PC-9 (cell line): ENCODE results near the gene YPEL3. TPM values are rescaled to one million over a fixed set of nuclear protein-coding genes. Genes with fewer than 3 reads are reported as not detected.

ENCODE experiments used
- BruUV-seq: library from RNA; stranded (reverse); fragments of 400-500 nt; replicated peaks from 2 replicates; lab custom pipeline; 2021; lab: Mats Ljungman, UMichigan
- CTCF ChIA-PET: fragments of 300-600 bp; sonication (Branson Sonifier 250); formaldehyde crosslinking; loops from one replicate; lab custom pipeline; 2022; ENCODE audit warnings: antibody characterized with exemption; lab: Charles Lee
- POLR2A ChIA-PET: fragments of 300-600 bp; sonication (Branson Sonifier 250); formaldehyde crosslinking; loops from one replicate; lab custom pipeline; 2022; ENCODE audit warnings: antibody characterized with exemption; ENCODE audit not compliant: unreplicated experiment; lab: Charles Lee
- DNase-seq, 2 experiments: peaks; one replicate each; pipeline versions ENCODE4 v3.0.0 to v3.0.0-alpha.2; 2015 to 2022; ENCODE audit warnings: mixed read lengths in 1 of 2
- H2AFZ ChIP-seq: fragments of 200-600 bp; sonication (generic); 2 replicates; pipeline ENCODE4 v1.8.1; 2017; ENCODE audit warnings: antibody characterized with exemption
- H3F3A ChIP-seq: fragments of 200-600 bp; sonication (generic); 2 replicates; pipeline ENCODE4 v1.8.1; 2017; ENCODE audit warnings: antibody characterized with exemption, mild to moderate bottlenecking, low read depth; ENCODE audit not compliant: insufficient read depth
- H3K27ac ChIP-seq: fragments of 200-600 bp; sonication (generic); 2 replicates; pipeline ENCODE4 v1.6.1; 2016; ENCODE audit warnings: mixed run types
- H3K27me3 ChIP-seq: fragments of 200-600 bp; sonication (generic); 2 replicates; pipeline ENCODE4 v1.6.1; 2016; ENCODE audit warnings: low read depth, mixed run types; ENCODE audit not compliant: insufficient read depth
- H3K36me3 ChIP-seq: fragments of 200-600 bp; sonication (generic); 2 replicates; pipeline ENCODE4 v1.6.1; 2016; ENCODE audit warnings: low read depth, mixed run types
- H3K4me1 ChIP-seq: fragments of 200-600 bp; sonication (generic); replicated peaks from 2 replicates; pipeline ENCODE4 v1.6.1; 2016; ENCODE audit warnings: mixed run types; ENCODE audit not compliant: insufficient read depth
- H3K4me2 ChIP-seq: fragments of 200-600 bp; sonication (generic); 2 replicates; pipeline ENCODE4 v1.6.1; 2017; ENCODE audit warnings: mixed run types
- H3K4me3 ChIP-seq: fragments of 200-600 bp; sonication (generic); 2 replicates; pipeline ENCODE4 v1.6.1; 2016; ENCODE audit warnings: mixed run types
- H3K79me2 ChIP-seq: fragments of 200-600 bp; sonication (generic); 2 replicates; pipeline ENCODE4 v1.6.1; 2017; ENCODE audit warnings: low read depth, mixed run types
- H3K9me2 ChIP-seq: fragments of 200-600 bp; sonication (generic); 2 replicates; pipeline ENCODE4 v1.8.1; 2017; ENCODE audit warnings: mild to moderate bottlenecking; ENCODE audit not compliant: insufficient read depth
- H3K9me3 ChIP-seq: fragments of 200-600 bp; sonication (generic); 2 replicates; pipeline ENCODE4 v1.8.1; 2016; ENCODE audit warnings: low read depth; ENCODE audit not compliant: insufficient read depth
- H4K20me1 ChIP-seq: fragments of 200-600 bp; sonication (generic); 2 replicates; pipeline ENCODE4 v1.8.1; 2017; ENCODE audit not compliant: insufficient read depth
- CTCF ChIP-seq: fragments of 200-600 bp; sonication (generic); conservative IDR thresholded peaks from 2 replicates; pipeline ENCODE4 v1.6.1; 2017; ENCODE audit warnings: mixed run types, antibody characterized with exemption, mild to moderate bottlenecking, moderate library complexity
- EZH2 ChIP-seq: fragments of 200-600 bp; sonication (generic); IDR thresholded peaks from 2 replicates; pipeline ENCODE4 v1.8.0; 2017; ENCODE audit warnings: antibody characterized with exemption, low read depth
- intact Hi-C: fragments of 100-400 bp; cut with micrococcal nuclease; formaldehyde crosslinking; loops from one replicate; pipeline ENCODE4 v1.10.0; 2022; ENCODE audit not compliant: unreplicated experiment
- total RNA-seq: library from RNA; stranded (reverse); gene quantifications from 2 replicates; pipeline ENCODE4 v1.2.3, GENCODE V29; 2021

Gene YPEL3
- total RNA-seq, 1 experiment from 2014 or later, result 129 TPM

GRCh38 chr16:30083216-30084055 lies 12.6 kb downstream of the YPEL3 start:
- H3F3A ChIP-seq, result peaks cover 49% of the 10 kb centered on the region
- H3K36me3 ChIP-seq, result peaks cover 30% of the 10 kb centered on the region; the same call in 1 of the 2 replicates
- CTCF ChIA-PET, result no interaction called here
- H2AFZ ChIP-seq, result no peak overlapping the region
- TF ChIP-seq CTCF (no peak), EZH2 (no peak)
- no peak overlapping the region for H3K4me3 ChIP-seq
- no peaks in the 10 kb centered on the region for H3K9me2 ChIP-seq
- no TSS peak for BruUV-seq
- H3K79me2 ChIP-seq, result peaks cover 27% of the 10 kb centered on the region
- H3K4me2 ChIP-seq, result no peak overlapping the region
- H3K27ac ChIP-seq, result no peak overlapping the region
- POLR2A ChIA-PET, result no interaction called here
- H3K9me3 ChIP-seq, result no peaks in the 10 kb centered on the region
- intact Hi-C loops, result no loop called here
- peaks cover 23% of the 10 kb centered on the region for H4K20me1 ChIP-seq
- DNase-seq, result no peak
- H3K4me1 ChIP-seq, result peaks cover 6% of the 10 kb centered on the region; the same call in 1 of the 2 replicates
- no peaks in the 10 kb centered on the region for H3K27me3 ChIP-seq

DNA sequence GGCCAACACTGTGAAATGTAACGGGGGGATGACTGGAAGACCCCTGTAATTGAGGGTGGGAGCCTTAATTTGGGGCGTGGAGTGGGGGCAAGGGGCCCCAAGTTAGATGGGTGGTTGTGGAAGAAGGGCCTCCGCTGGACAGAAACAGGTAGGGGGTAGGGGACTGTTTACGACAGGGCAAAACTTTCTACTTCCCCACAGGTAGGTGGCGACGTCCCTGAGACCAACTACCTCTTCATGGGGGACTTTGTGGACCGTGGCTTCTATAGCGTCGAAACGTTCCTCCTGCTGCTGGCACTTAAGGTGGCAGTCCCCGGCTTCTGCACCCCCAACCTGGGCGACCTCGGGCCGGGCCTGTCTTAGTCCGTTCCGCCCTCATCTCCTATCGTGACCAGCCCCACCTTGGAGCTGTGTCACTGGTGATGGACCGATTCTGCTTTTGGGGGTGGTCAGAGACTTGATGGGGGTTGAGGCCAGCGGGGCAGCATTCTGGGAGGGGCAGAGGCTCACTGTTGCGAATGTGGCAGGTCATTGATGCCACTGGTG lies 13.4 kb downstream of the YPEL3 start:
- Histone ChIP-seq H3K79me2 (peaks cover 35% of the 10 kb centered on the region), H3K4me3 (no peak overlapping the region), H2AFZ (no peak overlapping the region), H3K9me3 (no peaks in the 10 kb centered on the region), H3K27ac (no peak overlapping the region), H3K4me2 (no peak overlapping the region), H3K36me3 (peaks cover 38% of the 10 kb centered on the region; the same call in 1 of the 2 replicates), H4K20me1 (peaks cover 31% of the 10 kb centered on the region), H3F3A (peaks cover 41% of the 10 kb centered on the region), H3K27me3 (no peaks in the 10 kb centered on the region), H3K9me2 (no peaks in the 10 kb centered on the region), H3K4me1 (peaks cover 6% of the 10 kb centered on the region)
- POLR2A ChIA-PET, result no interaction called here
- intact Hi-C loops, result no loop called here
- TF ChIP-seq EZH2 (no peak), CTCF (peak; percentile 38; the same call in 1 of the 2 replicates)
- no peak for DNase-seq
- no TSS peak for BruUV-seq
- CTCF ChIA-PET, result no interaction called here

- Histone ChIP-seq H3K79me2 (peaks cover 59% of the 10 kb centered on the region), H3K9me2 (no peaks in the 10 kb centered on the region), H3F3A (peaks cover 34% of the 10 kb centered on the region), H4K20me1 (peaks cover 34% of the 10 kb centered on the region), H3K27me3 (no peaks in the 10 kb centered on the region), H3K9me3 (no peaks in the 10 kb centered on the region), H3K4me3 (no peak overlapping the region), H2AFZ (no peak overlapping the region), H3K4me1 (peaks cover 23% of the 10 kb centered on the region), H3K27ac (no peak overlapping the region), H3K4me2 (no peak overlapping the region), H3K36me3 (peaks cover 43% of the 10 kb centered on the region; the same call in 1 of the 2 replicates)
- DNase-seq, result no peak
- intact Hi-C loops, result no loop called here
- ChIA-PET CTCF (interaction anchor here (0.7 kb wide), 1 partner anchor 14 kb away, joined by 4 read pairs; no protein-coding TSS in a partner anchor), POLR2A (no interaction called here)
- BruUV-seq, result no TSS peak
- TF ChIP-seq EZH2 (no peak), CTCF (no peak)
These were observed 16.5 kb downstream of the YPEL3 start for GRCh38 chr16:30079480-30079879.
